Adrenal gland (tissue), 5 donors: ENCODE measurements around the gene APH1B.

Experiments
- POLR2A ChIP-seq, 2 donors: fragments of 450-650 bp; IDR thresholded peaks; one replicate each; pipeline ENCODE4 v1.6.1; 2017; ENCODE audit warnings: antibody characterized with exemption in 2 of 2, mild to moderate bottlenecking in 2 of 2, moderate library complexity in 1 of 2
- TF ChIP-seq, protein P1 (sequence below), 6 experiments: fragments of 450-650 bp in 4 of 6; fragments of 200-600 bp in 2 of 6; sonication (generic) in 1 of 6; IDR thresholded peaks; 1 replicate in 5 of 6; 2 replicates in 1 of 6; pipeline versions ENCODE4 v1.5.1 to v1.8.0; 2016 to 2021; ENCODE audit warnings: antibody characterized with exemption in 6 of 6, mild to moderate bottlenecking in 2 of 6, moderate library complexity in 1 of 6
- donor health status: DM: no; HTN: no; CAD: no.

DNA sequence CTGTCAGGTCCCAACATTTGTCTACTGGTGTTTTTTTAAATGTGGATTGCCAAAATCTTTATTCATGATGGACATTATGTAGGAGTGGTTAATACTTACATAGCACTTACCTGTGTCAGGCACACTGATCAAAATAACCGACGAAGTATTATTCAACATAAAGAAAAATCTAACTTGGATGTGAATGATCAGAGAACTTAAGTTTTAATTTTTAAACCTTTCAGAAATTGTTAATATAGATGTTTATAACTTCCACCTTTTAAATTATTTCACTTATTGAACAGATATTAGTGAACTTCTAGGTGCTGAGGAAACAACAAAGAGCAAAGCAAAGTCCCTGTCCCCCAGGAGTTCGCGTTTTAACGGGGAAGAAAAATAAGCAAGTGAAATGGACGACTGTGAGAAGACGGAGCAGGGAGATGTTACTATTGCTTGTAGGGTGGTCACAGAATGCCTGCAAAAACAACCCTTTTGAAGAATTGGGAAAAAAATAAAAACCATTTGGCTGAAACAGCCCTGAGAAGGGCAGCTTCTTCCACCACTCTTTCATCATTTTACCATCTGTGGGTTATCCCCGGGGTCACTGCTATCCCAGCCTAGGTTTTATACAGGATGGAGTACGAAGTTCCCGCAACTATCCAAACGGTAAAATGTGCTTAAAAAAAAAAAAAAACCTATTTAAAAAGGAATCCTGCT lies 915 bp upstream of the APH1B start:
- TF ChIP-seq POLR2A (IDR thresholded peaks at IDR 0.05) = no peak
- TF ChIP-seq, protein P1, sequence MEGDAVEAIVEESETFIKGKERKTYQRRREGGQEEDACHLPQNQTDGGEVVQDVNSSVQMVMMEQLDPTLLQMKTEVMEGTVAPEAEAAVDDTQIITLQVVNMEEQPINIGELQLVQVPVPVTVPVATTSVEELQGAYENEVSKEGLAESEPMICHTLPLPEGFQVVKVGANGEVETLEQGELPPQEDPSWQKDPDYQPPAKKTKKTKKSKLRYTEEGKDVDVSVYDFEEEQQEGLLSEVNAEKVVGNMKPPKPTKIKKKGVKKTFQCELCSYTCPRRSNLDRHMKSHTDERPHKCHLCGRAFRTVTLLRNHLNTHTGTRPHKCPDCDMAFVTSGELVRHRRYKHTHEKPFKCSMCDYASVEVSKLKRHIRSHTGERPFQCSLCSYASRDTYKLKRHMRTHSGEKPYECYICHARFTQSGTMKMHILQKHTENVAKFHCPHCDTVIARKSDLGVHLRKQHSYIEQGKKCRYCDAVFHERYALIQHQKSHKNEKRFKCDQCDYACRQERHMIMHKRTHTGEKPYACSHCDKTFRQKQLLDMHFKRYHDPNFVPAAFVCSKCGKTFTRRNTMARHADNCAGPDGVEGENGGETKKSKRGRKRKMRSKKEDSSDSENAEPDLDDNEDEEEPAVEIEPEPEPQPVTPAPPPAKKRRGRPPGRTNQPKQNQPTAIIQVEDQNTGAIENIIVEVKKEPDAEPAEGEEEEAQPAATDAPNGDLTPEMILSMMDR (IDR thresholded peaks at IDR 0.05) = no peak
